ENCODE data around the gene DBI.
"Not testable (repeated sequence)": the region's sequence is repeated elsewhere in the genome, so short reads cannot be mapped to it uniquely, and the experiment has no call there.

DBI gene

DNA sequence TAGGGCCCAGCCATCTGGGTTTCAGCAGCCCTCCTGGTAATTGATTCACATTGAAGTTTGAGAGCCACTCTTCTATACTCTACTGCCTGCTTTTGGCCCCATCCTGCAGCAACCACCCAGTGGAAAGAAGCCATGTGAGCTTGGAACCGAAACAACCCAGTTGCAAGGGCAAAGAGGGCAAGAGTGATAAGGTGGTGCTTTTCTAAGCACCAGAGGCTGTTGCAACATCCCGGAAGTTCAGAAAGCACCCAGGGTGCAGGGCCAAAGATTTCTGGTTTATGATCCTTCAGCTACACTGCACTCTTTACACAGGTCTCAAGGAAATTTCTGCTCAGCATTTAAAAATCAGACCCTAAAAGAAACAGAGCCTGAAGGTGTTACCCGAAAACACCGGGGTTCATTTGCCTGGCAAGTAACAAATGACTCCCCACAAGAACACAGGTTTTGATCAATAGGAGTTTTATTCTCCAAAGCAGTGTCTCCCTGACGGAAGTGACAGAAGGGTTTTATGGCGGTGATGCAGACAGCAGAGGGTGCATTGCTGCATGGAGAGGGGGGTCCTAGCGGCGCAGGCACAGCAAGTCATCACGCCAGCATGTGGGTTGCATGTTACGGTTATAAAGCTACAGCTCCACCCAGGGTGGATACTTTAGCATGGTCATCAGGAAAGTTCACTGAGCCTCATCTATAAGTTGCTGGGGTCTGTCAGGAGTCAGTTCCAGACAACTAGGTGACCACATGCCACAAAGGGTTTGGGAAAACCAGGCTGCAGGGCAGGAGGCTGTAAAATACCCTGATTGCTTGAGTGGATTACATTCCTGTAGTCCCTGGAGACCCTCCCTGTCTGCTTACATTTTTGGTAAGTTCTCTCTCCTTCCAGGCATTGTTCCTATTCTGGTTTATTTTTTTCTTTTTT is 36.1 kb downstream of the DBI start:
- no peak for DNase-seq (ENCODE audit: low read depth)

DNA sequence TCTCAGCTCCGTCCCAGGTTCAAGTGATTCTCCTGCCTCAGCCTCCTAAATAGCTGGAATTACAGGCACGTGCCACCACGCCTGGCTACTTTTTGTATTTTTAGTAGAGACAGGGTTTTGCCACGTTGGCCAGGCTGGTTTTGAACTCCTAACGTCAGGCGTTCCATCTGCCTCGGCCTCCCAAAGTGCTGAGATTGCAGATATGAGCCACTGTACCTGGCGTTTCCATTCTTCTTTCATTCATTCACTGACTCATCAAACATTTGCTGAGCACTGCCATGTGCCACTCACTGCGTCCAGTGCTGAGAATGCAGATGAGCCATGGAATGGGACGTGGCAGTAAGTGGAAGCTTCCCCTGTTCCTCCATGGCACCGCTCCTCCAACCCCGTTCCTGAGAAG is 36.8 kb downstream of the DBI start:
- DNase-seq (ENCODE audit: low read depth): not testable (repeated sequence)

DNA sequence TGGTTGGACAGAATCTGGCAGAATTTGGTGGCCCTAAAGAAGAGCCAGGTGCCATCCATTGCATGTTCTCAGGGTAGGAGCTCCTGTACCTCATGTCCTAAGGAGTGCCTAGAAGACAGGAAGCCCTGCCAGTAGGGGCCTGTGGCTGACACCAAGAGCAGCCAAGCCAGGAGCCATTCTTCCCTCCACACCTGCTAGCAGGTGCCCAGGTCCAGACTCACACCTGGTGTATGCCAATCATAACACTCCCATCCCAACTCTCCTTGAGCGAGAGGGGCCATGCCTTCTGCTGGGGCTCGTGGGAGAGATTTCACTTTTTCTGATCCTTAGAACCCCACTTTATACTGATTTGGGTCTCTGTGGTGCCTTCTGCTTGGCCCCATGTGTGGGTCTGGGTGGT is 38.4 kb downstream of the DBI start:
- DNase-seq (ENCODE audit: low read depth): no peak

DNA sequence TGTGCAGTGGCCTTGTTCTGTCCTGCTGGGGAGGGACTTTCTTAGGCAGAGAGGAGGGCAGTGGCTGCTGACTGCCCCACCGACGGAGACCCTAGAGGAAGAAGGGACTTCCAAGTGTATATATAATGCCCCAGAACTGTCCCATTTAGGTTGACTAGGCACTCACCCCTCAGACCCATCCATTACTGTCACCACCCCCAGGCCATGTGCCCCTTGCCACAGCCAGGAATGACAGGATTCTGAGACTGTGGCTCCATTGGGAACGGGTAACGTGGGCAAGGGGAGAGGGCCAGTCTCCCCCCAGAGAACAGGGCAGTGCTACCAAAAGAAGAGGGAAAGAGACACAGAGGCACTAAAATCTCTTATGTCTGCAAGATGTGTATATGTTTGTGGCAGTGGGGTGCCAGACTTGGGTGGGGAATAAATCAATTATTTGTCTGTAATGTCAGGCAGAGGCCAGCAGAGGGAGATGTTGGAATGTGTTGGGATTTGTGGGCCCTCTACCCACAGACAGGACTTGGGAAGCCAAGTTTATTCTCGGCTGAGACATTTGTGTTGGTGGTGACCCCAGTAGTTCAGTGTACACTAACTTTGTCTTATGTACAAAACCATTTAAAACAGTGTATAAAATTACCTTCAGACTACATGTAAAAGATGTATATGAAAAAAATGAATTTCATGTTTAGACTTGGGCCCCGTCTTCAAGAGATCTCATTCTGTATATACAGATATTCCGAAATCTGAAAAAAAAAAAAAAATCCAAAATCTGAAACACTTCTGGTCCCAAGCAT is 40.8 kb downstream of the DBI start:
- DNase-seq (ENCODE audit: low read depth): peak; percentile 28

DNA sequence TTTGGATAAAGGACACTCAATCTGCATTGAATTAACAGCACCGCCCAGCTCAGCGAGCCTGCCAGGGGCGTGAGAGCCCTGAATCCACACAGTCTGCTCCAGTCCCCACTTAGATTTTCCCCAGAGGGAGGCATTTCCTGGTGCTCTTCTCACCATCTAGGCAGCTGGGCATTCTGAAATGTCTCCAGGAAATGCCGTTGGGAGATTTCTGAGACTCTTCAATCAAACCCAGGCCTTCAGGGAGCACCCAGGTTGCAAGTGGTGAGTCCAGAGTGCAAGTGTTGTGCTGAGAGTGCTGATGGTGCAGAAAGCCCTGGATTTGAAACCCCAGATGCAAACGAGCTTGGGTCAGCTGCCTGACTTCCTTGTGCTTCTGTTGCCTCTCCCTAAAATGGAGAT is 41.4 kb downstream of the DBI start:
- DNase-seq (ENCODE audit: low read depth): no peak

DNA sequence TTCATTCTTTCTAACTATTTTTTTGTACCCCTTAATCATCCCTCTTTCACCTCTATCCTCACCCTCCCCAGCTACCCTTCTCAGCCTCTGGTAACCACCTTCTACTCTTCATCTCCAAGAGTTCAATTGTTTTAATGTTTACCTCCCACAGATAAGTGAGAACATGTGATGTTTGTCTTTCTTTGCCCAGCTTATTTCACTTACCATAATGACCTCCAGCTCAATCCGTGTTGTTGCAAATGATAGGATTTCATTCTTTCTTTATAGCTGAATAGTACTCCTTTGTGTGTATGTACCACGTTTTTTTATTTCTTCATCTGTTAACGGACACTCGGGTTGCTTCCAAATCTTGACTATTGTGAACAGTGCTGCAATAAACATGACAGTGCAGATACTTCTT is 42.7 kb downstream of the DBI start:
- no peak for DNase-seq (ENCODE audit: low read depth)

DNA sequence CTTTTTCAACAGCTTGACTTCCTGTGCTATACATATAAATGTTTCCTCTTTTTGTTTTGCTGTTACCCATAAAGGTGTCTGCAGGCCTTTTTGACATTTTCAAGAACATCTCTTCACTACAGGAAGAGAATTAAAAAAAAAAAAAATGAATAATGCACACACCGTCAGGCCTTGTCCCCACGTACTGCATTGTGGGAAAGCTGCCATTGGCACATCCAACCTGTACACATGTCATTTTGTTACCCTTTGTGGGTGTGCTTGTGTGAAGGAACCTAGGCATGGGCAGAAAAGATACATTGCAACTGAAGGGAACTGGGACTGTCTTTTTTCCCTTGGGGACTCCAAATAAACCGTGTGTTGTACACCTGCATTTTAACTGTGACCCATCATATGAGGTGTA is 48.1 kb downstream of the DBI start:
- no peak for DNase-seq (ENCODE audit: low read depth)

DNA sequence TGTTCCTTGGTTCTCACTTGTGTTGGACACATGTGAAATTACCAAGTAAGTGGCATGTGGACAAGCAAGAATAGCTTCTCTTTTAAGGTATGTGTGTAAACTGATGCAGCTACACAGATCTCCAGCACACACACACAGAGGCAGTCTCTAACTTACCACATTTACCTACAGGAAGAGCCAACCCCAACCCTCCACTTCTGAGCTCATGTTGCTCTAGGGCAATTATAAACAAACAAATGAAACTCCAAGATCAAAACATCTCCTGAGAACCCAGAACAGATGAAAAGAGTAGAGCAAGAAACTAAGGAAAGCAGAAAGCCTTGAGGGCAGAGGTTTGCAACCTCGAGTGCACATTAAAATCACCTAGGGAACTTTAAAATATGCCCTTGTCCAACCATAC is 48.9 kb downstream of the DBI start:
- no peak for DNase-seq (ENCODE audit: low read depth)

DNA sequence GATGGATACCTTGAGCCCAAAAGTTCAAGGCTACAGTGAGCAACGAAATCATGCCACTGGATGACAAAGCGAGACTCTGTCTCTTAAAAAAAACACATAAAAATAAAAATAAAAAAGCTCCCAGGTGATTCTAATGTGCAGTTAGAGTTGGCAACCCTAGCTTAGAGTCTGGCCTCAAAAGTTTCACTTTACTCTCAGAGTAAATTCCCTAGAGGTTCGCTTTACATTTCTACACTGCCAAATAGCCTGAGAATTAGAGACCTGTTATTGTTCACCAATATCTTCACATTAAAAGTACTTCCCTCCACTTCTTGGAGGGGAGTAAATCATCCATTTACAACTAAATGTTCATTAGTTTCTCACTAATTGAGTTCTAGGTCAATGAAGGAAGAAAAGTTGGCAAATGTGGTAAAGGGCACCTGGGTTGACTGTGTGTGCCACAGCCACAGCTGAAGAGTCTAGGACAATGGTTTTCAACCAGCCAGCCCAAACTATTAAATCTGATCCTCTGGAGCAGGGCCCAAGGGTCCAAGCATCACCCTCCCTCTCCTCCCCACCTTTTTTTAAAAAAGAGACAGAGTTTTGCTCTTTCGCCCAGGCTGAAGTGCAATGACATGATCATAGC is 49.6 kb downstream of the DBI start:
- DNase-seq (ENCODE audit: low read depth): no peak

DNA sequence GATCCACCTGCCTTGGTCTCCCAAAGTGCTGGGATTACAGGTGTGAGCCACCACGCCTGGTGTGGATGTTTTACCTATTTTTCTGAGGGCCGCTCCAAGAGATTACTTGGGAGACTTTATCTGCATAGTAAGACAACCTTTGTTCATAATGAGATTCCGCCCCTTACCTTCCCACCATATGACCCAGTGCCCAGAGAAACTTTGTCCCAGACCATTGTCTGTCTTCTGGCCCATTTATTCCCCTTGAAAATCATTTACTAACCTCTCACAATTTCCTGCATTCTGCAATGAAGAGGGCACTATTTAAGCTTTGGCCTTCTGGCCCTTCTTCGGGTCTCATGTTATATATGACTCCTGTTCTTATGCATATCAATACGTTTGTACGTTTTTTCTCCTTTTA is 51.1 kb downstream of the DBI start:
- no peak for DNase-seq (ENCODE audit: low read depth)

DNA sequence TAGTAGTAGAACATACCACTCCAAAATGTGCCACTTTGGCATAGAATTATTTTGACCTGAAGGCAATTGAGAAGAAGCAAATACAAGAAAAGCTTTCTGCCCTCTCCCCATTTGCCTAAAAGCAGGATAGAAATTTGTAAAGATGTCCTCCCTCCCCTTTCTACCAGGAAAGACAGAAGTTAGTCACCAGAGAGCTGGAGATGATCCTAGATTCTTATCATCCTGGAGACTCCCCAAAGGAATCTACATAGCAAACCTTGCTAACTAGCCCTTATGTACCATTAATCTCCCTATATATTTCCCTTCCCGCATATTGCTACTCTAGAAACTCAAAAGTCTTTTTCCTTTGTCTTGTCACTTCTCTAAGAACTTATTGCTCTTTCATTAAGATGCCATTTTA is 52.3 kb downstream of the DBI start:
- DNase-seq (ENCODE audit: low read depth): no peak

DNA sequence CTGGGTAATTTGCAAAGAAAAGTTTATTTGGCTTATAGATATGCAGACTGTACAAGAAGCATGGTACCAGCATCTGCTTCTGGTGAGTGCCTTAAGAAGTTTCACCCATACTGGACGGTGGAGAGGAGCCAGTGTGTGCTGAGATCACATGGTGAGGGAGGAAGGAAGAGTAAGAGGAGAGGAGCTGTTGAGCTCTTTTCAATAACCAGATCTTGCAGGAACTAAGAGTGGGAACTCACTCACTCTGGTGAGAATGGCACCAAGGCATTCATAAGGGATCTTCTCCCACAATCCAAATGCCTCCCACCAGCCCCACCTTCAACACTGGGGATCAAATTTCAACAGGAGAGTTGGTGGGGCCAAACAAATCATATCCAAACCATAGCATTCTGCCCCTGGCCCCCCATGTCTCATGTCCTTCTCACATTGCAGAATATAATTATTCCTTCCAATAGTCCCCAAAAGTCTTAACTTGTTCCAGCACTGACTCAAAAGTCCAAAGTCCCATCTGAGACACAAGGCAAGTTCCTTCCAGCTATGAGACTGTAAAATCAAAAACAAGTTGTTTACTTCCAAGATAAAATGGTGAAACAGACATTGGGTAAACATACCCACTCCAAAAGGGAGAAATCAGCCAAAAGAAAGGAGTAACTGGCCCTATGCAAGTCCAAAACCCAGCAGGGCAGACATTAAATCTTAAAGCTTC is 53.2 kb downstream of the DBI start:
- DNase-seq (ENCODE audit: low read depth): no peak

DNA sequence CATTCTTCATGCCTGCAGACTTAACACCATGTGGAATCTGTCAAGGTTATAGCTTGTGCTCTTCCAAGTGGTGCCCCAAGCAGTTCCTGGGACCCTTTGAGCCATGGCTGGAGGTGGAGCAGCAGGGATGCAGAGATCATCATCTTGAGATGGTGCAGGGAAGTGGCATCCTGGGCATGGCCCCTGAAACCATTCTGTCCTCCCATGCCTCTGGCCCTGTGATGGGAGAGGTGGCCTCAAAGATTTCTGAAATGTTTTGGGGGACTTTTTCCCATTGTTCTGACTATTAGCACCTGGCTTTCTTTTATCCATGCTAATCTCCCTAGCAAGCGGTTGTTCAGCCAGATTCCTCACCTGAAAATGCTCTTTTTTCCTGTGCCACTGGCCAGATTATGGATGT is 54.5 kb downstream of the DBI start:
- no peak for DNase-seq (ENCODE audit: low read depth)

DNA sequence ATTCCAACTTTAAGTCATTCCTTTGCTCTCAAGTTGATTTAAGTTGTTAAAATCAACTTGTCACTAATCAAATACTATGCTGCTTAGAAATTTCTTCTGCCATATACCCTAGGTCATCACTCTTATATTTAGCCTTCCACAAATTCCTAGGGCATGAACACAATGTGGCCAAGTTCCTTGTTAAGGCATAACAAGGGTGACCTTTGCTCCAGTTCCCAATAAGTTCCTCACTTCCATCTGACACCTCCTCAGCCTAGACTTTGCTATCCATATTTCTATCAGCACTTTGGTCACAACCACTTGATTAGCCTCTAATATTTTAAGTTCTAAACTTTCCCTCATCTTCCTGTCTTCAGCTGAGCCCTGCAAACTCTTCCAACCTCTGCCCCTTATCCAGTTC is 55.0 kb downstream of the DBI start:
- no peak for DNase-seq (ENCODE audit: low read depth)
